CD8-positive, alpha-beta memory T cell (primary cell): ENCODE data around the gene SRSF2. TPM values are rescaled to one million over a fixed set of nuclear protein-coding genes. Genes with fewer than 3 reads are reported as not detected.
A peak's percentile ranks its signal among the peaks of the same experiment; 100 is the strongest.
"Not testable (repeated sequence)": the region's sequence is repeated elsewhere in the genome, so short reads cannot be mapped to it uniquely, and the experiment has no call there.

Experiments
- CTCF ChIA-PET: fragments of 350-600 bp; sonication (Branson Sonifier 250); formaldehyde crosslinking; loops from one replicate; lab custom pipeline; 2021; ENCODE audit warnings: antibody characterized with exemption; lab: Charles Lee
- POLR2A ChIA-PET: fragments of 350-600 bp; sonication (Branson Sonifier 250); formaldehyde crosslinking; loops from one replicate; lab custom pipeline; 2021; ENCODE audit warnings: antibody characterized with exemption; lab: Charles Lee
- DNase-seq, 5 donors: peaks; one replicate each; pipeline versions ENCODE4 v3.0.0 to v3.0.0-alpha.2; 2020 to 2022; ENCODE audit warnings: mixed read lengths in 1 of 5
- H3K27ac ChIP-seq: one replicate; pipeline ENCODE4 v1.7.0; 2013; ENCODE audit warnings: low read depth, mild to moderate bottlenecking, low read length, moderate library complexity
- H3K27me3 ChIP-seq: 2 replicates; pipeline ENCODE4 v1.7.0; 2013; ENCODE audit warnings: low read length, mild to moderate bottlenecking; ENCODE audit not compliant: insufficient read depth, poor library complexity, severe bottlenecking
- H3K36me3 ChIP-seq: 2 replicates; pipeline ENCODE4 v1.7.0; 2013; ENCODE audit warnings: mild to moderate bottlenecking, low read length, moderate library complexity; ENCODE audit not compliant: insufficient read depth
- H3K4me1 ChIP-seq: 2 replicates; pipeline ENCODE4 v1.7.0; 2013; ENCODE audit warnings: mild to moderate bottlenecking, low read length, moderate library complexity; ENCODE audit not compliant: insufficient read depth
- H3K4me3 ChIP-seq: 2 replicates; pipeline ENCODE4 v1.7.0; 2013; ENCODE audit warnings: mild to moderate bottlenecking, low read length
- H3K9me3 ChIP-seq: 2 replicates; pipeline ENCODE4 v1.7.0; 2013; ENCODE audit warnings: mild to moderate bottlenecking, low read length
- H3K27ac Mint-ChIP-seq, 8 donors: one replicate each; pipeline ENCODE4 v1.8.0; 2020 to 2021; ENCODE audit warnings: mixed read lengths in 8 of 8, mild to moderate bottlenecking in 6 of 8, inconsistent platforms in 3 of 8, moderate library complexity in 3 of 8
- H3K27me3 Mint-ChIP-seq, 2 donors: one replicate each; pipeline ENCODE4 v1.8.0; 2020 to 2021; ENCODE audit warnings: mixed read lengths in 2 of 2, mild to moderate bottlenecking in 1 of 2, moderate library complexity in 1 of 2
- H3K36me3 Mint-ChIP-seq, 3 donors: one replicate each; pipeline ENCODE4 v1.8.0; 2020 to 2021; ENCODE audit warnings: mixed read lengths in 3 of 3, inconsistent platforms in 1 of 3, mild to moderate bottlenecking in 1 of 3
- H3K4me1 Mint-ChIP-seq, 3 donors: one replicate each; pipeline ENCODE4 v1.8.0; 2020 to 2021; ENCODE audit warnings: mixed read lengths in 3 of 3, inconsistent platforms in 1 of 3, mild to moderate bottlenecking in 1 of 3
- H3K4me3 Mint-ChIP-seq, 7 donors: one replicate each; pipeline ENCODE4 v1.8.0; 2020 to 2021; ENCODE audit warnings: mixed read lengths in 7 of 7, mild to moderate bottlenecking in 6 of 7, moderate library complexity in 4 of 7, inconsistent platforms in 2 of 7
- H3K9me3 Mint-ChIP-seq, 5 donors: one replicate each; pipeline ENCODE4 v1.8.0; 2020 to 2022; ENCODE audit warnings: mixed read lengths in 5 of 5, mild to moderate bottlenecking in 3 of 5, moderate library complexity in 2 of 5, inconsistent platforms in 1 of 5
- polyA plus RNA-seq: library from polyadenylated mRNA; unstranded; fragments of 300-500 nt; fragmentation: Illumina TruSeq; gene quantifications from one replicate; pipeline ENCODE4 v1.2.3, GENCODE V29; 2021
- total RNA-seq, 2 experiments: library from RNA; stranded (reverse); gene quantifications; one replicate each; pipeline ENCODE4 v1.2.3, GENCODE V29; 2021

The SRSF2 gene
- total and polyA plus RNA-seq, 3 experiments from 2014 or later, result 111 to 630 (median 626) TPM

- Histone ChIP-seq H3K4me3 (no peak overlapping the region), H3K27ac (peak overlapping the region; percentile 68), H3K36me3 (peaks cover 44% of the 10 kb centered on the region), H3K9me3 (no peaks in the 10 kb centered on the region), H3K4me1 (peaks cover 33% of the 10 kb centered on the region), H3K27me3 (no peaks in the 10 kb centered on the region)
- Mint-ChIP-seq H3K4me3 (peak overlapping the region; percentile 37 to 76 (median 71)), H3K36me3 (peaks cover 9 to 73% (median 14%) of the 10 kb centered on the region in 3 donors), H3K4me1 (peaks cover 45 to 69% (median 46%) of the 10 kb centered on the region in 3 donors), H3K9me3 (no peaks in the 10 kb centered on the region), H3K27ac (peak overlapping the region; percentile 91 to 99 (median 98)), H3K27me3 (no peaks in the 10 kb centered on the region)
- CTCF ChIA-PET, result interaction anchor here (0.9 to 5.7 kb wide), 7 partner anchors 10 to 193 kb away, joined by 3 to 52 read pairs (median 4); partner anchors contain the start of genes JMJD6 and METTL23
- DNase-seq, result peak; percentile 69 to 94 (median 84)
- POLR2A ChIA-PET, result interaction anchor here (0.8 to 5.8 kb wide), 5 partner anchors 11 to 223 kb away, joined by 3 to 51 read pairs (median 6); partner anchors contain the start of genes JMJD6, METTL23, MFSD11 and SRSF2
These were observed 20.8 kb downstream of the SRSF2 start for GRCh38 chr17:76716146-76716838.

GRCh38 chr17:76715496-76715830 is 21.7 kb downstream of the SRSF2 start:
- Histone ChIP-seq H3K27ac (peak overlapping the region; percentile 57), H3K4me1 (peaks cover 37% of the 10 kb centered on the region), H3K27me3 (no peaks in the 10 kb centered on the region), H3K4me3 (peak overlapping the region; percentile 7), H3K36me3 (peaks cover 35% of the 10 kb centered on the region), H3K9me3 (no peaks in the 10 kb centered on the region)
- Mint-ChIP-seq H3K27ac (peak overlapping the region; percentile 91 to 99 (median 98)), H3K27me3 (no peaks in the 10 kb centered on the region), H3K9me3 (no peaks in the 10 kb centered on the region), H3K4me3 (peak overlapping the region in 6 of 7 donors; percentile 43 to 75 (median 68)), H3K36me3 (peaks cover 9 to 64% (median 10%) of the 10 kb centered on the region in 3 donors), H3K4me1 (peaks cover 43 to 67% (median 44%) of the 10 kb centered on the region in 3 donors)
- peak in 1 of 5 donors; percentile 48 for DNase-seq
- CTCF ChIA-PET, result interaction anchor here (0.5 to 5.7 kb wide), 8 partner anchors 11 to 395 kb away, joined by 3 to 52 read pairs (median 5); partner anchors contain the start of genes JMJD6 and METTL23
- POLR2A ChIA-PET, result interaction anchor here (1.5 to 5.8 kb wide), 4 partner anchors 12 to 43 kb away, joined by 4 to 51 read pairs (median 8); partner anchors contain the start of genes JMJD6, METTL23, MFSD11 and SRSF2

- Histone ChIP-seq H3K27ac (peak overlapping the region; percentile 57), H3K4me1 (peaks cover 37% of the 10 kb centered on the region), H3K36me3 (peaks cover 30% of the 10 kb centered on the region), H3K27me3 (no peaks in the 10 kb centered on the region), H3K9me3 (no peaks in the 10 kb centered on the region), H3K4me3 (no peak overlapping the region)
- H3K4me3 Mint-ChIP-seq, result peak overlapping the region; percentile 24 to 75 (median 71)
- ChIA-PET CTCF (interaction anchor here (1.2 to 5.7 kb wide), 6 partner anchors 8 to 192 kb away, joined by 3 to 52 read pairs (median 8); partner anchors contain the start of genes JMJD6 and METTL23), POLR2A (interaction anchor here (0.7 to 5.8 kb wide), 4 partner anchors 11 to 43 kb away, joined by 3 to 51 read pairs (median 5); partner anchors contain the start of genes JMJD6 and METTL23)
- peak overlapping the region; percentile 91 to 99 (median 98) for H3K27ac Mint-ChIP-seq
- peaks cover 42 to 67% (median 44%) of the 10 kb centered on the region in 3 donors for H3K4me1 Mint-ChIP-seq
- no peaks in the 10 kb centered on the region for H3K9me3 Mint-ChIP-seq
- peaks cover 9 to 59% (median 10%) of the 10 kb centered on the region in 3 donors for H3K36me3 Mint-ChIP-seq
- peak; percentile 64 to 82 (median 67) for DNase-seq
- no peaks in the 10 kb centered on the region for H3K27me3 Mint-ChIP-seq
These were observed 22.2 kb downstream of the SRSF2 start for GRCh38 chr17:76714822-76715495.

- Mint-ChIP-seq H3K4me3 (no peak overlapping the region), H3K36me3 (peaks cover 9 to 53% (median 10%) of the 10 kb centered on the region in 3 donors), H3K9me3 (no peaks in the 10 kb centered on the region), H3K27me3 (no peaks in the 10 kb centered on the region), H3K27ac (peak overlapping the region in 7 of 8 donors; percentile 15 to 99 (median 96)), H3K4me1 (peaks cover 47 to 69% (median 50%) of the 10 kb centered on the region in 3 donors)
- no peak overlapping the region for H3K4me3 ChIP-seq
- no peaks in the 10 kb centered on the region for H3K9me3 ChIP-seq
- no peaks in the 10 kb centered on the region for H3K27me3 ChIP-seq
- no peak overlapping the region for H3K27ac ChIP-seq
- ChIA-PET CTCF (interaction anchor here (0.9 to 5.7 kb wide), 14 partner anchors 9 to 191 kb away, joined by 3 to 52 read pairs (median 4); partner anchors contain the start of genes JMJD6, METTL23, MFSD11 and SRSF2), POLR2A (interaction anchor here (0.5 to 5.8 kb wide), 4 partner anchors 11 to 95 kb away, joined by 3 to 51 read pairs (median 4); partner anchors contain the start of genes JMJD6 and METTL23)
- H3K4me1 ChIP-seq, result peaks cover 37% of the 10 kb centered on the region
- no peak for DNase-seq
- peaks cover 25% of the 10 kb centered on the region for H3K36me3 ChIP-seq
These were observed 22.8 kb downstream of the SRSF2 start for GRCh38 chr17:76714336-76714735.

- no peak overlapping the region for H3K4me3 ChIP-seq
- peaks cover 37% of the 10 kb centered on the region for H3K4me1 ChIP-seq
- Mint-ChIP-seq H3K4me3 (peak overlapping the region in 1 of 7 donors; percentile 78), H3K4me1 (peaks cover 53 to 72% (median 54%) of the 10 kb centered on the region in 3 donors), H3K36me3 (peaks cover 7 to 47% (median 7%) of the 10 kb centered on the region in 3 donors), H3K9me3 (no peaks in the 10 kb centered on the region), H3K27ac (peak overlapping the region in 7 of 8 donors; percentile 13 to 99 (median 77)), H3K27me3 (no peaks in the 10 kb centered on the region)
- POLR2A ChIA-PET, result interaction anchor here (0.5 to 5.8 kb wide), 4 partner anchors 9 to 95 kb away, joined by 3 to 51 read pairs (median 4); partner anchors contain the start of genes JMJD6 and METTL23
- no peaks in the 10 kb centered on the region for H3K9me3 ChIP-seq
- no peaks in the 10 kb centered on the region for H3K27me3 ChIP-seq
- H3K36me3 ChIP-seq, result peaks cover 19% of the 10 kb centered on the region
- CTCF ChIA-PET, result interaction anchor here (0.9 to 5.7 kb wide), 18 partner anchors 9 to 191 kb away, joined by 3 to 52 read pairs (median 4); partner anchors contain the start of genes JMJD6, METTL23, MFSD11 and MGAT5B
- no peak overlapping the region for H3K27ac ChIP-seq
- no peak for DNase-seq
These were observed 23.4 kb downstream of the SRSF2 start for GRCh38 chr17:76713765-76714164.

GRCh38 chr17:76712321-76712720 is 24.8 kb downstream of the SRSF2 start:
- Mint-ChIP-seq H3K36me3 (peaks cover 3 to 37% (median 6%) of the 10 kb centered on the region in 3 donors), H3K4me1 (peaks cover 54 to 76% (median 55%) of the 10 kb centered on the region in 3 donors), H3K27ac (peak overlapping the region in 4 of 8 donors; percentile 43 to 79 (median 62)), H3K4me3 (peak overlapping the region in 2 of 7 donors; percentile 74 to 78)
- ChIA-PET POLR2A (interaction anchor here (5.8 kb wide), 1 partner anchor 15 kb away, joined by 51 read pairs; the partner anchor contains the start of genes JMJD6 and METTL23), CTCF (interaction anchor here (0.7 to 4.6 kb wide), 6 partner anchors 17 to 189 kb away, joined by 3 to 26 read pairs (median 4); no protein-coding TSS in a partner anchor)
- H3K36me3 ChIP-seq, result peaks cover 12% of the 10 kb centered on the region
- not testable (repeated sequence) for H3K27ac ChIP-seq, H3K9me3 ChIP-seq, H3K27me3 Mint-ChIP-seq, DNase-seq, H3K9me3 Mint-ChIP-seq, H3K27me3 ChIP-seq, H3K4me3 ChIP-seq
- peaks cover 36% of the 10 kb centered on the region for H3K4me1 ChIP-seq
